CD4-positive, alpha-beta memory T cell (primary cell): ENCODE data around the gene HDC. TPM values are rescaled to one million over a fixed set of nuclear protein-coding genes. Genes with fewer than 3 reads are reported as not detected.

ENCODE experiments used
- CTCF ChIA-PET: fragments of 350-600 bp; sonication (Branson Sonifier 250); formaldehyde crosslinking; loops from one replicate; lab custom pipeline; 2021; ENCODE audit warnings: inconsistent platforms; ENCODE audit not compliant: partially characterized antibody; lab: Charles Lee
- POLR2A ChIA-PET: fragments of 350-600 bp; sonication (Branson Sonifier 250); formaldehyde crosslinking; loops from one replicate; lab custom pipeline; 2021; ENCODE audit not compliant: partially characterized antibody; lab: Charles Lee
- DNase-seq, 5 donors: peaks; one replicate each; pipeline versions ENCODE4 v3.0.0 to v3.0.0-alpha.2; 2020 to 2022; ENCODE audit warnings: mixed read lengths in 1 of 5
- H3K27ac ChIP-seq: one replicate; pipeline ENCODE4 v1.7.0; 2013; ENCODE audit warnings: low read depth, low read length
- H3K27me3 ChIP-seq: 2 replicates; pipeline ENCODE4 v1.7.0; 2013; ENCODE audit warnings: mild to moderate bottlenecking, low read length, moderate library complexity; ENCODE audit not compliant: insufficient read depth
- H3K36me3 ChIP-seq: 2 replicates; pipeline ENCODE4 v1.7.0; 2013; ENCODE audit warnings: mild to moderate bottlenecking, low read length, moderate library complexity; ENCODE audit not compliant: insufficient read depth
- H3K4me1 ChIP-seq: 2 replicates; pipeline ENCODE4 v1.7.0; 2013; ENCODE audit warnings: mild to moderate bottlenecking, low read length, moderate library complexity; ENCODE audit not compliant: insufficient read depth
- H3K4me3 ChIP-seq, 2 donors: one replicate each; pipeline ENCODE4 v1.7.0; 2013; ENCODE audit warnings: low read length in 2 of 2, mild to moderate bottlenecking in 1 of 2
- H3K9me3 ChIP-seq, 2 donors: one replicate each; pipeline ENCODE4 v1.7.0; 2013; ENCODE audit warnings: low read length in 2 of 2, control low read depth in 1 of 2; ENCODE audit not compliant: control insufficient read depth in 1 of 2
- H3K27ac Mint-ChIP-seq, 7 donors: one replicate each; pipeline ENCODE4 v1.8.0; 2020 to 2021; ENCODE audit warnings: mixed read lengths in 7 of 7, mild to moderate bottlenecking in 6 of 7, inconsistent platforms in 3 of 7, moderate library complexity in 3 of 7
- H3K27me3 Mint-ChIP-seq, 2 donors: one replicate each; pipeline ENCODE4 v1.8.0; 2020 to 2021; ENCODE audit warnings: mixed read lengths in 2 of 2
- H3K36me3 Mint-ChIP-seq, 2 donors: one replicate each; pipeline ENCODE4 v1.8.0; 2020 to 2021; ENCODE audit warnings: mixed read lengths in 2 of 2, inconsistent platforms in 1 of 2, mild to moderate bottlenecking in 1 of 2
- H3K4me1 Mint-ChIP-seq, 4 donors: one replicate each; pipeline ENCODE4 v1.8.0; 2020 to 2021; ENCODE audit warnings: mixed read lengths in 4 of 4, mild to moderate bottlenecking in 1 of 4
- H3K4me3 Mint-ChIP-seq, 8 donors: one replicate each; pipeline ENCODE4 v1.8.0; 2020 to 2021; ENCODE audit warnings: mixed read lengths in 8 of 8, mild to moderate bottlenecking in 7 of 8, moderate library complexity in 6 of 8, inconsistent platforms in 3 of 8
- H3K9me3 Mint-ChIP-seq, 8 donors: one replicate each; pipeline ENCODE4 v1.8.0; 2020 to 2021; ENCODE audit warnings: mixed read lengths in 8 of 8, mild to moderate bottlenecking in 5 of 8, inconsistent platforms in 3 of 8, moderate library complexity in 1 of 8
- intact Hi-C: fragments of 100-400 bp; cut with micrococcal nuclease; formaldehyde crosslinking; loops from one replicate; pipeline ENCODE4 v1.15.1; 2023
- polyA plus RNA-seq, 2 donors: library from polyadenylated mRNA; unstranded; fragments of 300-500 nt; fragmentation: Illumina TruSeq; gene quantifications; one replicate each; pipeline ENCODE4 v1.2.3, GENCODE V29; 2021
- total RNA-seq, 2 experiments: library from RNA; stranded (reverse); gene quantifications; one replicate each; pipeline ENCODE4 v1.2.3, GENCODE V29; 2021

The HDC gene
- total and polyA plus RNA-seq, 4 experiments from 2014 or later, result 0.18 TPM; not detected in 3

DNA sequence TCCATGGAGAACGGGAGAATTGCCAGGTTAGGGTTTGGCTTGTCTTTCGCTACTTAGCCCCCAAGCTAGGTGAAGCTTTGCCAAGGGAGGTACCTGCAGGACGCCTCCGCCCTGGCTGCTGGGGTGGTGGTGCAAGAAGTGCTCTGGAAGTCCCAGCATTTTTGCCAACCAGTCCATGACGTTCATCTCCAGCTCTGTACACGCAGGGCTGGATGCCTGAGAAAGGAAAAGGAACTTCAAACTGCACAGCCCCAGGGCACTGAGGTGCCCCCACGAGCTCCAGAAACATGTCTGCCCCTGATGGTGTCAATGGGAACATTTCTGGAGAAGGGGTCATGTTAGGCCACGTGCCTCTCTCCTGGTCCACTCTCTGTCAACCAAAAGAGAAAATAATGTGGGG, 8.2 kb downstream of the HDC start:
- Histone ChIP-seq H3K4me1 (peaks cover 18% of the 10 kb centered on the region), H3K4me3 (no peak overlapping the region), H3K27ac (no peak overlapping the region), H3K36me3 (no peaks in the 10 kb centered on the region), H3K9me3 (no peaks in the 10 kb centered on the region), H3K27me3 (no peaks in the 10 kb centered on the region)
- Mint-ChIP-seq H3K4me1 (peaks cover 19 to 33% (median 24%) of the 10 kb centered on the region in 4 donors), H3K36me3 (no peaks in the 10 kb centered on the region), H3K27me3 (no peaks in the 10 kb centered on the region), H3K27ac (no peak overlapping the region), H3K4me3 (no peak overlapping the region), H3K9me3 (no peaks in the 10 kb centered on the region)
- intact Hi-C loops, result no loop called here
- ChIA-PET CTCF (interaction anchor here (2.1 kb wide), 1 partner anchor 58 kb away, joined by 5 read pairs; no protein-coding TSS in a partner anchor), POLR2A (no interaction called here)
- DNase-seq, result no peak

GRCh38 chr15:50256188-50257041, 9.1 kb downstream of the HDC start:
- no peak for DNase-seq
- Mint-ChIP-seq H3K4me1 (peaks cover 15 to 26% (median 19%) of the 10 kb centered on the region in 4 donors), H3K36me3 (no peaks in the 10 kb centered on the region), H3K27ac (no peak overlapping the region), H3K4me3 (no peak overlapping the region), H3K9me3 (no peaks in the 10 kb centered on the region), H3K27me3 (no peaks in the 10 kb centered on the region)
- intact Hi-C loops, result no loop called here
- Histone ChIP-seq H3K9me3 (no peaks in the 10 kb centered on the region), H3K36me3 (no peaks in the 10 kb centered on the region), H3K27ac (no peak overlapping the region), H3K4me3 (no peak overlapping the region), H3K27me3 (no peaks in the 10 kb centered on the region), H3K4me1 (peaks cover 11% of the 10 kb centered on the region)
- ChIA-PET POLR2A (no interaction called here), CTCF (interaction anchor here (2.1 kb wide), 1 partner anchor 59 kb away, joined by 5 read pairs; no protein-coding TSS in a partner anchor)

- no peaks in the 10 kb centered on the region for H3K9me3 ChIP-seq
These were observed 13.0 kb downstream of the HDC start for GRCh38 chr15:50252556-50252955.

GRCh38 chr15:50251638-50252182, 13.8 kb downstream of the HDC start:
- Mint-ChIP-seq H3K9me3 (peaks cover 0 to 2% (median 0%) of the 10 kb centered on the region in 8 donors), H3K4me1 (peaks cover 21 to 29% (median 25%) of the 10 kb centered on the region in 4 donors), H3K36me3 (no peaks in the 10 kb centered on the region), H3K27me3 (no peaks in the 10 kb centered on the region), H3K27ac (peak overlapping the region in 1 of 7 donors; percentile 14), H3K4me3 (no peak overlapping the region)
- no peak for DNase-seq
- peaks cover 20% of the 10 kb centered on the region for H3K4me1 ChIP-seq
- intact Hi-C loops, result no loop called here
- H3K27ac ChIP-seq, result no peak overlapping the region
- POLR2A ChIA-PET, result no interaction called here
- no peak overlapping the region for H3K4me3 ChIP-seq
- H3K9me3 ChIP-seq, result no peaks in the 10 kb centered on the region
- CTCF ChIA-PET, result no interaction called here
- no peaks in the 10 kb centered on the region for H3K36me3 ChIP-seq
- H3K27me3 ChIP-seq, result no peaks in the 10 kb centered on the region

More at GRCh38 chr15:50252556-50252955, 13.0 kb downstream of the HDC start:
- DNase-seq, result no peak
- Mint-ChIP-seq H3K27ac (no peak overlapping the region), H3K9me3 (no peaks in the 10 kb centered on the region), H3K27me3 (no peaks in the 10 kb centered on the region), H3K4me1 (peaks cover 16 to 23% (median 21%) of the 10 kb centered on the region in 4 donors), H3K4me3 (no peak overlapping the region), H3K36me3 (no peaks in the 10 kb centered on the region)
- CTCF ChIA-PET, result no interaction called here
- peaks cover 16% of the 10 kb centered on the region for H3K4me1 ChIP-seq
- H3K27me3 ChIP-seq, result no peaks in the 10 kb centered on the region
- no peak overlapping the region for H3K4me3 ChIP-seq
- no peak overlapping the region for H3K27ac ChIP-seq
- POLR2A ChIA-PET, result no interaction called here
- intact Hi-C loops, result no loop called here
- no peaks in the 10 kb centered on the region for H3K36me3 ChIP-seq

- ChIA-PET POLR2A (interaction anchor here (0.5 to 4.2 kb wide), 2 partner anchors 9 to 104 kb away, joined by 3 to 31 read pairs; partner anchors contain the start of gene GABPB1), CTCF (no interaction called here)
- Histone ChIP-seq H3K9me3 (no peaks in the 10 kb centered on the region), H3K27ac (no peak overlapping the region), H3K27me3 (no peaks in the 10 kb centered on the region), H3K36me3 (no peaks in the 10 kb centered on the region), H3K4me1 (peaks cover 20% of the 10 kb centered on the region), H3K4me3 (no peak overlapping the region)
- H3K9me3 Mint-ChIP-seq, result peaks cover 0 to 2% (median 0%) of the 10 kb centered on the region in 8 donors
- DNase-seq, result no peak
- H3K36me3 Mint-ChIP-seq, result no peaks in the 10 kb centered on the region
- H3K4me1 Mint-ChIP-seq, result peaks cover 21 to 30% (median 26%) of the 10 kb centered on the region in 4 donors
- H3K27ac Mint-ChIP-seq, result no peak overlapping the region
- intact Hi-C loops, result no loop called here
- H3K4me3 Mint-ChIP-seq, result no peak overlapping the region
- no peaks in the 10 kb centered on the region for H3K27me3 Mint-ChIP-seq
These were observed 14.6 kb downstream of the HDC start for GRCh38 chr15:50250760-50251394.

DNA sequence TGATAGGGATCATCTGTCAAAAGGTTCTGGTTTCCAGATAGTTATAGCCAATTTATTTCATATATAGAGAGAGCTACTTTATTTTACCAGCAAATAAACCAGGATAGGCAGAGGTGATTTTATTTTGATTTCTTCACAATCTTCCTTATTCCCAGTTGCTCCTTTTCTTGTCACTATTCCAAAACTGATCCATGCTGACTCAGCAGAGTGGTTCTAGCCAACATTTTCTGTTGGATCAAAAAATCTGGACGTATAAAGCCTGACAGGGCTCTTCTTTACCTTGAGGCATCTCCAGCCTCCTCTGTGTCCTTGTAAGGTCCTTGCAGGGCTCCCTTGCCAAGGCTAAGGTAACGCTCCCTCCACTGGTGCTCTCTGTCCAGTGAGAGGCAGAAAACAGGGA, 15.8 kb downstream of the HDC start:
- no peaks in the 10 kb centered on the region for H3K36me3 Mint-ChIP-seq
- Histone ChIP-seq H3K4me1 (peaks cover 20% of the 10 kb centered on the region), H3K36me3 (no peaks in the 10 kb centered on the region), H3K27me3 (no peaks in the 10 kb centered on the region), H3K9me3 (no peaks in the 10 kb centered on the region), H3K4me3 (no peak overlapping the region), H3K27ac (no peak overlapping the region)
- ChIA-PET POLR2A (interaction anchor here (4.2 kb wide), 1 partner anchor 105 kb away, joined by 31 read pairs; the partner anchor contains the start of gene GABPB1), CTCF (no interaction called here)
- H3K4me3 Mint-ChIP-seq, result peak overlapping the region in 1 of 8 donors; percentile 52
- peaks cover 0 to 2% (median 0%) of the 10 kb centered on the region in 8 donors for H3K9me3 Mint-ChIP-seq
- no peaks in the 10 kb centered on the region for H3K27me3 Mint-ChIP-seq
- H3K4me1 Mint-ChIP-seq, result peaks cover 21 to 30% (median 26%) of the 10 kb centered on the region in 4 donors
- intact Hi-C loops, result loop anchor here (5.0 kb wide), 1 partner anchor 1202 kb away; the partner anchor contains the start of gene SECISBP2L
- H3K27ac Mint-ChIP-seq, result peak overlapping the region in 2 of 7 donors; percentile 72 to 91
- DNase-seq, result no peak
